Right lobe of liver (tissue), 6 donors: ENCODE data around the gene ZNF827. TPM values are rescaled to one million over a fixed set of nuclear protein-coding genes. Genes with fewer than 3 reads are reported as not detected.

Experiments used
- ATAC-seq, 4 donors: fragments of 200-7000 bp; cut with Tn5 transposase; one replicate each; pipeline ENCODE4 v1.9.1; 2020; ENCODE audit warnings: mild to moderate bottlenecking in 4 of 4, moderate library complexity in 4 of 4
- DNase-seq, 3 donors: peaks; one replicate each; pipeline ENCODE4 v3.0.0-alpha.2; 2020
- H3K27ac ChIP-seq, 3 donors: fragments of 200-600 bp; one replicate each; pipeline ENCODE4 v1.8.0; 2022
- H3K27me3 ChIP-seq, 2 donors: fragments of 200-600 bp; one replicate each; pipeline ENCODE4 v1.8.0; 2022
- H3K36me3 ChIP-seq, 4 donors: fragments of 200-600 bp; sonication (generic) in 1 of 4; one replicate each; pipeline versions ENCODE4 v1.5.1 to v1.8.0; 2017 to 2022; ENCODE audit warnings: control low read depth in 1 of 4
- H3K4me1 ChIP-seq, 4 donors: fragments of 200-600 bp; sonication (generic) in 1 of 4; one replicate each; pipeline versions ENCODE4 v1.5.1 to v1.8.0; 2017 to 2022; ENCODE audit warnings: control low read depth in 1 of 4
- H3K4me3 ChIP-seq, 3 donors: fragments of 200-600 bp; one replicate each; pipeline ENCODE4 v1.8.0; 2022
- H3K9me3 ChIP-seq, 4 donors: fragments of 200-600 bp; sonication (generic) in 1 of 4; one replicate each; pipeline versions ENCODE4 v1.5.1 to v1.8.0; 2017 to 2022; ENCODE audit warnings: control low read depth in 1 of 4
- POLR2A ChIP-seq: fragments of 450-650 bp; IDR thresholded peaks from one replicate; pipeline ENCODE4 v1.6.1; 2017; ENCODE audit warnings: antibody characterized with exemption, mild to moderate bottlenecking
- WGBS: methylation state at CpG from one replicate; pipeline ENCODE4 v1.1.6; 2018; ENCODE audit warnings: low coverage, low lambda C conversion rate; ENCODE audit not compliant: insufficient coverage; ENCODE audit errors: missing lambda C conversion rate; 5-methylcytosine and 5-hydroxymethylcytosine counted together
- intact Hi-C, 2 donors: fragments of 100-400 bp; cut with DNase I; formaldehyde crosslinking; loops; one replicate each; pipeline versions ENCODE4 v1.11.2 to v1.14.1; 2022
- total RNA-seq, 6 experiments: library from RNA; depleted of rRNA in 2 of 6; stranded (reverse); fragments of >200 nt in 2 of 6; fragmentation: NEBNext Ultra II Directional in 3 of 6; extraction: Animal tissue kit (Norgen Biotek cat#: 25700) in 3 of 6; gene quantifications; one replicate each; pipeline versions ENCODE4 v1.1.0 to v1.2.4, GENCODE V29; 2016 to 2023
- TF ChIP-seq, protein P1 (sequence below), 4 donors: fragments of 200-600 bp in 3 of 4; fragments of 450-650 bp in 1 of 4; IDR thresholded peaks; one replicate each; pipeline versions ENCODE4 v1.5.1 to v1.8.0; 2016 to 2022; ENCODE audit warnings: antibody characterized with exemption in 4 of 4, mild to moderate bottlenecking in 2 of 4
- donor health status: DM: no; HTN: yes; CAD: no.
- donor health status: DM: no; HTN: no; CAD: no.
- donor health status: DM: no; HTN: no; CAD: no.
- donor health status: DM: no; HTN: yes; CAD: no.
- donor health status: DM: no; HTN: yes; CAD: no.

The ZNF827 gene
- total RNA-seq, 6 experiments from 2014 or later, result 0.28 to 1.6 (median 0.68) TPM

DNA sequence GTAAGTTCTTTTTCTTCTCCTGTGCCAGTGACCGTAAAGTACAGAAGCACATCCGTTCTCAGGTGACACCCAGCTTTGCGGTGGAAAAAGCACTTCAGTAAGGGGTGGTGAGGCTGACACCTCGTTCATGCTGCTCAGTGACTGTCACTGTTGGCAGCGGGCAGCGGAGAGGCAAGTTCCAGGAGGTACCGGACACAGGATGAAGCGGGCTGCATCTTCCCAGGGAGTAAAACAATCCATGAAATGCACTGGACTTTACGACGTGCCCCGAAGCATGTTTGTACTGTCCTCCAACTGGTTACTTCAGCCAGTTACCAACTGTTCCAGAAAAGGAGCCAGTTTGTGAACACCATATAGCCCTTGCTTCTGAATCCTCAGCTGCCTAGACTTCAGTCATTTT is 110.7 kb downstream of the ZNF827 start:
- no peak overlapping the region for H3K4me3 ChIP-seq
- no peaks in the 10 kb centered on the region for H3K9me3 ChIP-seq
- TF ChIP-seq, protein P1, sequence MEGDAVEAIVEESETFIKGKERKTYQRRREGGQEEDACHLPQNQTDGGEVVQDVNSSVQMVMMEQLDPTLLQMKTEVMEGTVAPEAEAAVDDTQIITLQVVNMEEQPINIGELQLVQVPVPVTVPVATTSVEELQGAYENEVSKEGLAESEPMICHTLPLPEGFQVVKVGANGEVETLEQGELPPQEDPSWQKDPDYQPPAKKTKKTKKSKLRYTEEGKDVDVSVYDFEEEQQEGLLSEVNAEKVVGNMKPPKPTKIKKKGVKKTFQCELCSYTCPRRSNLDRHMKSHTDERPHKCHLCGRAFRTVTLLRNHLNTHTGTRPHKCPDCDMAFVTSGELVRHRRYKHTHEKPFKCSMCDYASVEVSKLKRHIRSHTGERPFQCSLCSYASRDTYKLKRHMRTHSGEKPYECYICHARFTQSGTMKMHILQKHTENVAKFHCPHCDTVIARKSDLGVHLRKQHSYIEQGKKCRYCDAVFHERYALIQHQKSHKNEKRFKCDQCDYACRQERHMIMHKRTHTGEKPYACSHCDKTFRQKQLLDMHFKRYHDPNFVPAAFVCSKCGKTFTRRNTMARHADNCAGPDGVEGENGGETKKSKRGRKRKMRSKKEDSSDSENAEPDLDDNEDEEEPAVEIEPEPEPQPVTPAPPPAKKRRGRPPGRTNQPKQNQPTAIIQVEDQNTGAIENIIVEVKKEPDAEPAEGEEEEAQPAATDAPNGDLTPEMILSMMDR (IDR thresholded peaks at IDR 0.05), result no peak
- TF ChIP-seq POLR2A, result no peak
- H3K36me3 ChIP-seq, result no peaks in the 10 kb centered on the region
- H3K4me1 ChIP-seq, result no peaks in the 10 kb centered on the region
- ATAC-seq, result no peak
- DNase-seq, result no peak
- WGBS, result 82% methylated on average over 6 of the region's 11 CpGs
- H3K27ac ChIP-seq, result no peak overlapping the region
- H3K27me3 ChIP-seq, result no peaks in the 10 kb centered on the region
- intact Hi-C loops, result no loop called here

DNA sequence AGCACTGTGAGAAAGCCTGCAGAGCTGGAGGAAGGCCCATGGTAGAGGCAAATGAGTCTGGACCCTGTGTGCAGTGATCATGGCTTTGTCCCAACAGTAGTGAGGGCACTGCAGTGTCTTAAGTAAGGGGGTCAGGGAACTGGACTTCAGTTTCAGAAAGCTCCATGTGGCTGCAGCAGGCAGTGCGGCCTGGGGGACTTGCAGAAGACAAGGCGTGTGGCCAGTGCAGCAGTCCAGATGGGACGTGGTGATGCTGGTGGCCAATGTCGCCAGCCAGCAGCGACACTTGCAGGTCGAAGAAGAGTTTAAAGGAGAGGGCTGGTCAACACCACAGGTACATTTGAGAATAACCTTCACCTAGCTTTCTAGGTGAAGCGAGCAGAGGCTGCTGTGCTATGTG is 113.4 kb downstream of the ZNF827 start:
- ATAC-seq (no peak), DNase-seq (no peak)
- no peak overlapping the region for H3K27ac ChIP-seq
- H3K27me3 ChIP-seq, result no peaks in the 10 kb centered on the region
- 94% methylated on average over 7 of the region's 7 CpGs for WGBS
- no peaks in the 10 kb centered on the region for H3K36me3 ChIP-seq
- no peaks in the 10 kb centered on the region for H3K9me3 ChIP-seq
- intact Hi-C loops, result no loop called here
- H3K4me1 ChIP-seq, result no peaks in the 10 kb centered on the region
- H3K4me3 ChIP-seq, result no peak overlapping the region
- no peak for TF ChIP-seq POLR2A
- TF ChIP-seq, protein P1 (IDR thresholded peaks at IDR 0.05), result no peak

DNA sequence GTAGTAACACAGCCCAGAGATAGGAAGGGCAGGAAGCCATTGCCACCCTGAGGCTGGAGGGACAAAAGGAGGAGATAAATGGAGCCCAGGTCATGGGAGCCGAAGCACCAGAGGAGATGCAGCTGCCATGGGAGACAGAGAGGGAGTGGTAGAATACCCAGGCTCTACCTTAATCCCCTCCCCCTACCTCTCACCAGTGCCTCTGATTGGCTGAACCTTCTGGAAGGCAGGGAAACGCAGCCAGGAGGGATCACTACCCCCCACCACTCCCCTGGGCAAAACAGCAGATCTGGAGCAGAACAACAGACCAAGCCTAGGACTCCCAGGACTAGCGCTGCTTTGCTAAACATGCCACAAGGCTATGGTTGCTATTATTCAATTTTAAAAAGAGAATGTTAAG is 114.2 kb downstream of the ZNF827 start:
- Histone ChIP-seq H3K4me3 (no peak overlapping the region), H3K9me3 (no peaks in the 10 kb centered on the region), H3K36me3 (no peaks in the 10 kb centered on the region), H3K4me1 (no peaks in the 10 kb centered on the region), H3K27ac (no peak overlapping the region), H3K27me3 (no peaks in the 10 kb centered on the region)
- TF ChIP-seq POLR2A, result no peak
- TF ChIP-seq, protein P1 (IDR thresholded peaks at IDR 0.05), result no peak
- ATAC-seq (no peak), DNase-seq (no peak)
- intact Hi-C loops, result no loop called here
- 100% methylated on average over 1 of the region's 3 CpGs for WGBS

DNA sequence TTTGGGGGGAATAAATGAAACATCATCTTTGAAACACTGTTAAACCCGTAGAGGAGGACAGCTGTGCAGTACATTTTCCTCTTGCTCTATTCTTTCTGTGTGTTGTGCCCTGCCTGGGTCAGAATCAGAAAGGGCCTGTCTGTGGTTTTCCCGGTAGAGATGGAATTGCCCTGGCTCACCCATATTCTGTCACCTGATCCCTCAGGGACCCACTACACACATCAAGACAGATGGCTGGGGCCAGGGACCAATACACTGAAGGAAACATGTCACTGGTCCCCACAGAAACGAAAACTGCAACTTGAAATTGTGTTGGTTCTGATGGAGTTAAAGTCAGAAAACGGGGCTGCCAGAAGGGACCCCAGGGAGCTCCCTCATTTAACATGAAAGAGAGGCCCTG is 114.9 kb downstream of the ZNF827 start:
- DNase-seq (no peak), ATAC-seq (no peak)
- no peaks in the 10 kb centered on the region for H3K27me3 ChIP-seq
- H3K4me1 ChIP-seq, result no peaks in the 10 kb centered on the region
- intact Hi-C loops, result no loop called here
- no peak overlapping the region for H3K4me3 ChIP-seq
- no peak overlapping the region for H3K27ac ChIP-seq
- no peak for TF ChIP-seq POLR2A
- TF ChIP-seq, protein P1 (IDR thresholded peaks at IDR 0.05), result no peak
- WGBS, result 71% methylated on average over 4 of the region's 4 CpGs
- no peaks in the 10 kb centered on the region for H3K9me3 ChIP-seq
- H3K36me3 ChIP-seq, result no peaks in the 10 kb centered on the region

DNA sequence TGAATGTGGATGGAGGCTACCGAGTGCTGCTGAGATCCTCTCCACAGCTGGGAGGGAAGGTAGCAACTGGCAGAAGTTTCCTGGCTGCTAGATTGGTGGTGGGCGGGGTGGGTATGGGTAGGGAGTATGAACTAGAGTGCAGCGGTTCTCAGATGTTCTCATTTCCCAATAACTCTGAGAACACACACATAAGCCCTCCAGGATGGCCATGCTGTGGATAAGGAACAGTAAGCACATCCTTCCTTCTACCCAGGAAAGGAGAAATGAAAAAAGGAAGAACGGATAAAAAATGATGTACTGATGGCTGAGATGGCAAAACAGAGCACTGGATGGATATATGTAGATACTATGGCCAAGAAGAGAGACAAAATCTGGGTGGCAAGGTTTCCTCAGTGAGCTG is 116.0 kb downstream of the ZNF827 start:
- intact Hi-C loops, result no loop called here
- WGBS, result 72% methylated on average over 4 of the region's 4 CpGs
- no peaks in the 10 kb centered on the region for H3K4me1 ChIP-seq
- H3K36me3 ChIP-seq, result no peaks in the 10 kb centered on the region
- TF ChIP-seq, protein P1 (IDR thresholded peaks at IDR 0.05), result no peak
- no peak for TF ChIP-seq POLR2A
- H3K4me3 ChIP-seq, result no peak overlapping the region
- no peaks in the 10 kb centered on the region for H3K9me3 ChIP-seq
- DNase-seq (no peak), ATAC-seq (peak in 1 of 4 donors; percentile 36)
- no peaks in the 10 kb centered on the region for H3K27me3 ChIP-seq
- no peak overlapping the region for H3K27ac ChIP-seq
